HG03520 (cell line): ENCODE measurements around the gene NDC1.
"Not testable (repeated sequence)": the region's sequence is repeated elsewhere in the genome, so short reads cannot be mapped to it uniquely, and the experiment has no call there.

ENCODE experiments used
- ATAC-seq: cut with Tn5 transposase; IDR thresholded peaks from one replicate; pipeline ENCODE4 v1.9.1; 2021; ENCODE audit warnings: mild to moderate bottlenecking, moderate library complexity; ENCODE audit not compliant: unreplicated experiment

NDC1 gene

GRCh38 chr1:53826367-53826766 lies 11.7 kb downstream of the NDC1 start:
- ATAC-seq = no peak

GRCh38 chr1:53825306-53825705 lies 12.8 kb downstream of the NDC1 start:
- no peak for ATAC-seq

GRCh38 chr1:53822931-53823330 lies 15.2 kb downstream of the NDC1 start:
- ATAC-seq = no peak

- ATAC-seq = no peak
Measured at GRCh38 chr1:53821380-53821779, 16.7 kb downstream of the NDC1 start.

- no peak for ATAC-seq
Measured at GRCh38 chr1:53819387-53819786, 18.7 kb downstream of the NDC1 start.

GRCh38 chr1:53816584-53816983 lies 21.5 kb downstream of the NDC1 start:
- ATAC-seq = not testable (repeated sequence)

GRCh38 chr1:53815484-53815883 lies 22.6 kb downstream of the NDC1 start:
- ATAC-seq = not testable (repeated sequence)

GRCh38 chr1:53811414-53811851 lies 26.7 kb downstream of the NDC1 start:
- ATAC-seq = no peak

- ATAC-seq = no peak
Measured at GRCh38 chr1:53810497-53810896, 27.6 kb downstream of the NDC1 start.

GRCh38 chr1:53810007-53810406 lies 28.1 kb downstream of the NDC1 start:
- no peak for ATAC-seq

GRCh38 chr1:53807916-53808315 lies 30.2 kb downstream of the NDC1 start:
- no peak for ATAC-seq

- ATAC-seq = no peak
Measured at GRCh38 chr1:53804791-53805505, 33.1 kb downstream of the NDC1 start.

GRCh38 chr1:53804181-53804580 lies 33.9 kb downstream of the NDC1 start:
- no peak for ATAC-seq

GRCh38 chr1:53800621-53801020 lies 37.5 kb downstream of the NDC1 start:
- no peak for ATAC-seq

GRCh38 chr1:53799141-53799540 lies 39.0 kb downstream of the NDC1 start:
- no peak for ATAC-seq

GRCh38 chr1:53792806-53793205 lies 45.3 kb downstream of the NDC1 start:
- no peak for ATAC-seq

- ATAC-seq = no peak
Measured at GRCh38 chr1:53787655-53788054, 50.4 kb downstream of the NDC1 start.

- ATAC-seq = no peak
Measured at GRCh38 chr1:53783056-53783455, 55.0 kb downstream of the NDC1 start.

- ATAC-seq = no peak
Measured at GRCh38 chr1:53781654-53782053, 56.4 kb downstream of the NDC1 start.

- no peak for ATAC-seq
Measured at GRCh38 chr1:53777272-53777671, 60.8 kb downstream of the NDC1 start.

GRCh38 chr1:53771648-53772047 lies 66.4 kb downstream of the NDC1 start:
- no peak for ATAC-seq

GRCh38 chr1:53769780-53770179 lies 68.3 kb downstream of the NDC1 start:
- ATAC-seq = no peak

- no peak for ATAC-seq
Measured at GRCh38 chr1:53769184-53769583, 68.9 kb downstream of the NDC1 start.
